ENCODE data around the gene AIRE. TPM values are rescaled to one million over a fixed set of nuclear protein-coding genes. Genes with fewer than 3 reads are reported as not detected.

The AIRE gene
- polyA plus RNA-seq, 1 donor, result 0.15 TPM

DNA sequence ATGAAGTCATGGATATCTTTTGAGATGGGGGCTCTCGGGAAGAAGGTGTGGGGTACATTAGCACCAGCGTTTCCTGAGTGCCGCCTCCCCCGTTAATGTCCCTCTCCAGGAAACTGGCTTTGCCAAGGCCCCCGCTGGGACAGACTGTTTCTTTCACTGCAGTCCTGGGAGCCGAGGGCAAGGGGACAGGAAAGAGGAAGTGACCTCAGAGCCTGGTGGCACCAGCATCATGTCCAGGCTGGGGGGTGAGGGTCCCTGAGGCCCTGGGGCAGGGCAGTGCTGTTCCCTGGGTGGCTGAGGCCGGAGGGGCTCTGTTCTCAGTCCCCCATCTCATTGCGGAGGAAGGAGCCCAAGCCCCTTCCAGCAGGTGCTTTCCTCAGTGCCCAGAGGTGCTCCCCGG, 20.0 kb downstream of the AIRE start:
- no peak for DNase-seq

DNA sequence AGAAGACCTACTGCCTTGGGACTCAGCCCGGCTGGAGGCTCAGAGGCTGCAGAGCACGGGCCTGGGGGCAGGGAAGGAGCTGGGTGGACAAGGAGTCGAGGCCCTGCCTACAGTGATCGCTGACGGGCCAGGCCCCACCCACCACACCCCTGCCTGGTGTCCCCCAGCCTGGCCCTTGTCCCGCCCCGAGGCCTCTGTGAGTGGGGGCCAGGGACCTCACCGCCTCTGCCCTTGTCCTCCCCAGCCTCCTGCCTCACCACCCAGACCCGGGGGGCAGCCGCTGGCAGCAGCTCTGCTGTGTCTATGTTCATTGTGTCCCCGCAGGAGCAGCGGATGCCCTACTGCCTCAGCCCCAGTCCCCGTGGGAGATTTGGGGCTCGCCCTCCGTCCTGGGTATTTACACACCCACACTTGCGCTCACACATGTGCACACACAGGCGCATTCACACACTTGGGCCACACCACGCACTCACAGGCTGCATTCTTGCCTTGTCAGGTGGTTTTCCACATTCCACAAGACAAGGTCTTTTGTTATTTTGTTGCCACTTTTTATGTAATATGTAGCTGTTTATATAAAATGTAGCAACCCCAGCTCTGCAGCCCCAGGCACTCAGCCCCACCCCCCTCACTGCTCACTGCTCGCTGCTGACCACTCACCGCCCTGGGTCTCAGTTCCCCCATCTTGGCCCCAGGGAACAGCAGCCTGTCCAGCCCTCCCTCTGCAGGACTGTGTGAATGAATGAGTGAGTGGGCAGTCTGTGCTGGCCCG, 21.4 kb downstream of the AIRE start:
- no peak for DNase-seq

DNA sequence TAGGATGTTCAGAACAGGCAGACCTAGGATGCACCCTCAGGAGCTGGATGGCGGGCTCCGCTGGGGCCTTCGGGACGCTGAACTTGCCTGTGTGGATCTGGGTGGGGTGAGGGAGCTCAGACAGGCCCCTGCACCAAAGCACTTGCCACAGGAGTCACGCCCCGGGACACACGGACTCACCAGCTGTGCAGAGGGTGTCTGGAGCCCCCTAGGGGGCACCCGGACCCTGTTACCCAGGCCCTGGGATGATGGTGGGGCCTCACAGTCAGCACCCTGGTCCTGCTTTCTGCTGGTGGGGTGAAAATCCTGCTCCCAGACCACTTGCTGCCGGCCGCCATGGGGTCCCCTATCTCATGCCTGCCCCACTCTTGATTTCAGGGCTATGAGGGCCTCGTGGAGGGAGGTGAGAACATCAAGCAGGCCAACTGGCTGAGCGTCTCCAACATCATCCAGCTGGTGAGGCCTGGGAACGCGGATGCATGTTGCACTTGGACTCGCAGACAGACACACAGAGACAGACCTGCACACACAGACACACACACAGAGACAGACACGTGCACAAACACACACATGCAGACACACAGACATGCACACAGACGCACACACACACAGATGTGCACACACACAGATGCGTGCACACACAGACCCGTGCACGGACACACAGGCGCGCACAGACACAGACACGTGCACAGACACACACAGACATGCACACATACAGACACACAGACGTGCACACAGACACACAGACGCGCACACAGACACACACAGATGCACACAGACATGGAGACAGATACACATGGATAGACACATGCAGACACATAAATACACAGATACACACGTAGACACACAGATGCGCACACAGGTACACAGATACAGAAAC, 25.2 kb downstream of the AIRE start:
- DNase-seq, result no peak

DNA sequence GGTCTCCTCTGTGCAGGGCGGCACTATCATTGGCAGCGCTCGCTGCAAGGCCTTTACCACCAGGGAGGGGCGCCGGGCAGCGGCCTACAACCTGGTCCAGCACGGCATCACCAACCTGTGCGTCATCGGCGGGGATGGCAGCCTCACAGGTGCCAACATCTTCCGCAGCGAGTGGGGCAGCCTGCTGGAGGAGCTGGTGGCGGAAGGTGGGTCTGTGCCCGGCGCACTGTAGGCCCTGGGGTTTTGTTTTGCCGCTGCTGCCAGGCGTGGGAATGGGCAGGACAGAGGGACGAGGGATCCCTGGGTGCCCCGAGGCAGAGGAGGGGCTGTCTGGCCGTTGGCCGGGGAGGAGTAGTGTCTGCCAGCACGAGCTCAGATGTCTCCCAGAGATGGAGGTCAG, 26.4 kb downstream of the AIRE start:
- DNase-seq, result no peak

DNA sequence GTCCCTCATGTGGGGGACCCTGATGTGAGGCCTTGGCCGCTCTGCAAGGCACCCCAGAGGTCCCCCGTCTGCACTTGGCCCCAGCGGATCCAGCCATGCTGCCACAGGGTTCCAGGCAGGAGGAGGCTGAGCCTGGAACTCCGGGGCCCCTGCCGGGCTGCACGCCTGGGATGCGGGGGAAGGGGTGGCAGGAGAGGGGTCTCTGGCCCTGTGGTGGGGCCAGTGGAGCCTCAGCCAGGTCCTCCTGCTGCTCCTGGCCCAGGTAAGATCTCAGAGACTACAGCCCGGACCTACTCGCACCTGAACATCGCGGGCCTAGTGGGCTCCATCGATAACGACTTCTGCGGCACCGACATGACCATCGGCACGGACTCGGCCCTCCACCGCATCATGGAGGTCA, 27.0 kb downstream of the AIRE start:
- no peak for DNase-seq

DNA sequence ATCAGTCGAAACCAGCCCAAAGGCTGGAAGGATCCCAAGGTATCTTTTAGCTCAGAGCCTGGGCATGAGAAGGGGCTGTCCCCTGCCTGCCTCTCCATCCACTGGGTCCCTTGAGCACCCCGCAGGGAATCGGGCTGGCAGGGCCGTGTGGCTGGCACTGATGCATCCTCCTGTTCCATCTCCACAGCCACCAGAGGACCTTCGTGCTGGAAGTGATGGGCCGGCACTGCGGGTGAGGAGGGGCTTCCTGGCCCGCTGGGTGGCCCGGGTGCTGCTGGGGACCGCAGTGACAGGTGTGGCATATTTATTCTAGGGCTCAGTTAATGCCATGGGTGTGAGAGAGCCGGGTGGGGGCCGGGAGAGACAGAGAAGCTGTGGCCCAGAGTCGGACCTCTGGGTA, 27.8 kb downstream of the AIRE start:
- no peak for DNase-seq

DNA sequence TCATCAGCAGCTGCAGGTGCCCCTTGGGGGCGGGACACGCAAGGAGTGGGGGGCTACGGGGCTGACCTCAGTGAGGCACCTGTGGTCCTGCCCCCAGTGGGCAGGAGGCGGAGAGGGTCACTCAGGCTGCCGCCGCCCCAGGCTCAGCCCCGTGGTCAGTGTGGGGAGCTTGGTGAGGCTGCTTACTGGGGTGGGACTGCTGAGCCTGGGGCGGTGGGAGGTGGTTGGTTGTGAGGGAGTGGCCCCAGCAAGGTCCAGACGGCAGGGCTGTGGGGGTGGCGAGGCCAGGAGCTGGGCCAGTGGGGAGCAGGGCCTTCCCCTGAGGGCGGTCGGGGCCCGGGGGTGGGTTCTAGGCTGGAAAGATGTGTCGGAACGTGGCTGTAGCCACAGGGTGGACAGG, 28.5 kb downstream of the AIRE start:
- DNase-seq, result no peak

DNA sequence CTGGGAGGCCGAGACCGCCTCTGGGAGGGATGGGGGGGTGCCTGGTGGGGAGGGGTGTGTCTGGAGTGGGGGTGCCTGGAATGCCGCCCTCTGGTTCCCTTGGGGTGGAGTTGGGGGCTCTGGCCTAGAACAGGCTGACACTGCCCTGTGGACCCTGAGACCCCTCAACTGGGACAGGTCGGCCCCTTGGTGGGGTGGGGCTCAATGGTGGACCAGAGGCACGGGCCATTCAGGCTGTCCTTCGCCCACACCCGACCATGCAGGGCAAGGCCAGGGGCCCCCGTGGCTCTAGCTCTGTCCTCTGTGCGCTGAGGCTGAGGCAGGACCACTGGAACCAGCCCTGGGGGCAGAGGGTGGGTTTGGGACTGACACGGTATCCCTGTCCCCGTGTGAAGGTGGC, 28.9 kb downstream of the AIRE start:
- DNase-seq, result no peak

DNA sequence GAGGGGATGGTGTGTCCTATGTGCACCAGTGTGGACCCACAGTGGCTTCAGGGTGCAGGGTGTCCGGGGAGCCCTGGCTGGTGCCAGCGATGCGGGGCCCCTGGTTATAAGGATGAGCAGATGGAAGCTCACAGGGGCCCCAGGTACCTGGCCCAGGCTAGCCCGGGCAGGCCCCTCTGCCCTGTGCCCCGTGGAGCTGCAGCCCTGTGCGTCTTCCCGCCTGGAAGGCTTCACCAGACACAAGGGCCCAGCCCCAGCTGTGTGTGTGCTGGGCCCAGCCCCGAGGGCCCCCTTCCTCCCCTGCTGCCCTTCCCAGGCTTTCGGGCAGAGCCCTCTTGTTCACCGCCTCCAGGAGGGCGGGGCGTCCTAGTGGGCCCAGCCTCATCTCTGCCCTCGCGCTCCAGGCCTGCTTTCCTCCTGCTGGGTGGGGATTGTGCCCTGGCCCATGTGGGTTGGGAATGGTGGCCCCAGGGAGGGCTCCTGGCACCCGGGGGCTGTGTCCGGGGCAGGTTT, 30.1 kb downstream of the AIRE start:
- DNase-seq, result no peak

DNA sequence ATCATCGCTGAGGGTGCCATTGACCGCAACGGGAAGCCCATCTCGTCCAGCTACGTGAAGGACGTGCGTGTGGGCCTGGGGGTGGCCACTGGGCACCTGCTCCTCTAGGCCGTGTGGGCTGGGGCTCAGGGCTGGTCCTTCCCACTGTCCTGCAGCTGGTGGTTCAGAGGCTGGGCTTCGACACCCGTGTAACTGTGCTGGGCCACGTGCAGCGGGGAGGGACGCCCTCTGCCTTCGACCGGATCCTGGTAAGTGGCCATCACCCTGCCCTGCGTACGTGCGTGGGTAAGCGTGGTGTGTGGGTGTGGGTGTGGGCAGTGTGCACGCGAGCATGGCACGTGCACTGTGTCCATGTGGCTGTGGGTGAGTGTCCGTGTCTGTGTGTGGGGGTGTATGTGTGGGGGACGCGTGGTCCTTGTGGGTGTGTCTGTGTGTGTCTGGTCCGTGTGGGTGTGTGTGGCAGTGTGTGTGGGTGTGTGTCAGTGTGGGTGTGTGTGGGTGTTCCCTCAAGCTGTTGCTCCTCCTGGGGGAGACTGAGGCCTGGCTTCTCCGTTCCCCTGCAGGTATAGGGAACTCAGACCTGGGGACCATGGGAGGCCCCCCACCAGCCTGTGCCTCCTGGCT, 30.7 kb downstream of the AIRE start:
- DNase-seq, result no peak

DNA sequence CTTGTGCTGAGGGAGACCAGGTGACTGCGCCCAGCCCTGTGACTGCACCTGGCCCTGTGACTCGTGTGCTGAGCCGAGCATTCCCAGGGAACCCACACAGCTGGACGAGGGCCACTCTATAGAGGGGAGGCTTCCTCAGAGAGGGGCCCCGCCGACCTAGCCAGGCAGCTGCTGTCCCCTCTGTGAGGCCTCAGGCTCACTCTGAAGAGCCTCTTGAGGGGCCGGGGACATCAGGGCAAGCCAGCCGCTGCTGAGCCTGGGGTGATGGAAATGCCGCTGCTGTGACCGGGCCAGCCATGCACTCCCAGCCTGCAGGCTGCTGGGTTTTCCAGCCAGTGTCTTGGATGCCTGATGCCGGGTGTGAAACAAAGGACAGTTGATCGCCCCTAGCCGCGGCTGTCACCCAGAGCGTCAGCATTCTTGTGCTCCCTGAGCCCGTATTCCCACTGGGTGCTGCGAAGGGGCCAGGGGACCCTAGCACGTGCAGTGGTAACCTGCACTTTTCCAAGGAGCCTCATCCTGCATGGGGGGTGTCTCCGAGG, 31.6 kb downstream of the AIRE start:
- DNase-seq, result no peak

DNA sequence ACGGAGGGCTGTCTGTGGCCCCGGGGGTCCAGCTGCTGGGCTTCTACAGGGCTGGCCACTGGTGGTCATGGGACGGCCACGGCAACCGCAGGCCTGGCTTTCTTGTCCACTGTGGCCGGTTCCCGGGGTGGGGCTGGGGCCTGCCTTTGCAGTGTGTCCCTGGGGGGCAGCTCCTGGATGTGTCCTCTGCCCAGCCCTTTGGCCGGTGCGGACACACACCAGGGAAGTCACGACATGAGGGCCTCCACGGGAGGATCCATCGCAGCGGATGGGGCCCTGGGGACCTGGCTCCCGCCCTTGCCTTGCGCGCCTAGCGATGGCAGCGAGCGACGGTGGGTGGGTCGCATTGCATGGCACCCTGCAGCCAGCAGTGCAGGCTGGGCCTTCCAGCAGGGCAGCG, 32.2 kb downstream of the AIRE start:
- DNase-seq, result no peak

DNA sequence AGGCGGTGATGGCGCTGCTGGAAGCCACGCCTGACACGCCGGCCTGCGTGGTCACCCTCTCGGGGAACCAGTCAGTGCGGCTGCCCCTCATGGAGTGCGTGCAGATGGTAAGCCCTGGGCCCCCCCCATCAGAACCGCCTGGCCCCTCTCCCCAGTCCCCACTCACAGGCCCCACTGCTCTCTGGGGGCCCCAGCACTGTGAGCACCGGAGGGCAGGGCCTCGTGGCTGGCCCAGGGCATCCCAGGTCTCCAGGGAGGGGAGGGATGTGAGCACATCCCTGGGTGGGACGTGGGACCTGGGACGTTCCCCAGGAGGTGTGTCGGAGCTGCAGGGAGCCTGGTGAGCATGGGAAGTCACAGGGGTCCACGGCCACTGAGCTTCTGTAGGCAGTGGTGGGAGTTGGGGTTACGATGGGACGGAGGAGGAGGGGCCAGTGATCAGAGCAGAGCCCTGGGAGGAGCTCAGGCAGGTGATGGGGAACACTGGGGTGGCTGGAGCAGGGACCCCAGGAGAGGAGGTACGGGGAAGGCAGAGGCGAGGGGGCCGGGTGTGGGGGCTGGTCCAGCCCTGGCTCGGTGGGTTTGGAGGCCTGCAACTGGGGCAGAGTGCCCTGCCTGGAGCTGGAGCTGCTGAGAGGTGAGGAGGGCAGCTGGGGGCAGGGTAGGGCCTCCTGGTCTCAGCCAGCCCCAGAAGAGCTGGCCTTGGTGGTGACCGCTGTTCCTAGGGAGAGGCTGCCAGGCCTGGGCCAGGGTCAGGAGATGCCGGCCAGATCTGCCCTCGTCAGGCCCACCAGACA, 33.0 kb downstream of the AIRE start:
- DNase-seq, result no peak

DNA sequence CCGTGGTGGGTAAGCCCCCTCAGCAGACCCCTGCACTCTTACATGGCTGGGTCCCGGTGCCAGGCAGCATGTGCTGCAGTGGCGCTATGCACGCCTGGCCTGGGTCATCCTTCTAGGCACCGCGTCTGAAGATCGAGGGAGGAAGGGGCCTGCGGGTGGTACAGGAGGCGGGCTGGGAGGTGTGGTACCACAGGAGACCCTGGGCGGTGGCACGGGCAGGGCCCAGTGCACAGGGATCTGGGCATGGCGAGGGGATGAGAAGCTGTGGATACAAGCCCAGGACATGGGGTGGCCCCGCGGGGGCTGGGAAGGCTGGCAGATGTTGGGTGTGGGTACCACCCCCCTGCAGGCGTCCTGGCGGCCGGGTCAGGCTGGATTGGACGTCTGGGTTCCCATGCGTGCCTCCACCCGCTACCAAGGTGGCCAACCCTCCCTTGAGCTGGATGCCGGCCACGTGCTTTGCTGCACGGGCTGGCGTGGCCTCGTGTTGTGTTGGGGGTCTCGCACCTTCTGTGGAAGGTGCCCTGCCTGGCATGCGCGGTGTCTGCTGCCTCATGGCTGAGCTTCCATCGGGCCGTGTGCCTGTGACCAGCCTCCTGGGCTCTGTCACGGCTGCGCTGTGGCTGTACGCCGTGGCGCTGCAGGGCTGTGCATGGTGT, 33.9 kb downstream of the AIRE start:
- no peak for DNase-seq

DNA sequence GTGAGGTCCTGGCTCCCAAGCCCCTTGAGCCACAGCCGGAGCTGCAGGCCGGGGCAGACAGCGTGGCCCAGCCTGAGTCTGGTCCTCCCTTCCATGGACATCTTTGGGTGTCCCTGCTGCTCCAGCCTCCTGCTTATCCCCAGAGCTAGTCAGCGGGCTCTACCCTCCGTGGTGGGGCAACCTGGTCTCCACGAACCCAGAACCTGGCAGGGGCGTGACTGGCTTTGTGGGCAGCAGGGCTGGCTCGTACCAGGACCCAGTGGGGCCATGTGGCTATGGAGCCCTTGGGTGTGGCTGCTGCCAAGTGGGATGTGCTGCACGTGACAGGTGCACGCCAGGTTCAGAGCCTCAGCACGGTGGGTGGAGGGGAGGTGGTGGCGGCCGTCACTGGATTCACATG, 35.2 kb downstream of the AIRE start:
- DNase-seq, result no peak

DNA sequence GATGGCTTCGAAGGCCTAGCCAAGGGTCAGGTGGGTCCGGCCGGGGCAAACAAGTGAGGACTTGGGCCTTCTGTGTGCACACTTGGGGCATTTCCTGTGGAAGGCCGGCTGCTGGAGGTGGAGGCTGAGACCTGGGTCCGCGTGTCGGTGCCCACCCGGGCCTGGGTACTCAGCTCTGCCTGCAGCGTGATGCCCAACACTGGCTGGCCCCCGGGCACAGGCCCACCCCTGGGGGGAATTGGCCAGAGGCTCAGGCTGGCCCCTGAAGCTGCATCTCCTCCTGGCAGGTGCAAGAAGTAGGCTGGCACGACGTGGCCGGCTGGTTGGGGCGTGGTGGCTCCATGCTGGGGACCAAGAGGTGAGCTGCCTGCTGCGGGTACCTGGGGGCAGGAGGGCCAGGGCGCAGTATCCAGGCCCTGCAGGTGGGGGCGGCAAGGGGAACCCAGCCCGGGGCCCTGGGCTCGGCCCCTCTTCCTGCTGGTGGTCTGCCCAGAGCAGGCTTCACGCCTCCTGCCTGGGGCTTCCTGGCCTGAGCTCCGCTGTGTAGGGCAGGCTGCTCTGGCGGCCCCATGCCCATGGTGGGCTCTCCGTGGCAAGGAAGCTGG, 36.3 kb downstream of the AIRE start:
- DNase-seq, result no peak

DNA sequence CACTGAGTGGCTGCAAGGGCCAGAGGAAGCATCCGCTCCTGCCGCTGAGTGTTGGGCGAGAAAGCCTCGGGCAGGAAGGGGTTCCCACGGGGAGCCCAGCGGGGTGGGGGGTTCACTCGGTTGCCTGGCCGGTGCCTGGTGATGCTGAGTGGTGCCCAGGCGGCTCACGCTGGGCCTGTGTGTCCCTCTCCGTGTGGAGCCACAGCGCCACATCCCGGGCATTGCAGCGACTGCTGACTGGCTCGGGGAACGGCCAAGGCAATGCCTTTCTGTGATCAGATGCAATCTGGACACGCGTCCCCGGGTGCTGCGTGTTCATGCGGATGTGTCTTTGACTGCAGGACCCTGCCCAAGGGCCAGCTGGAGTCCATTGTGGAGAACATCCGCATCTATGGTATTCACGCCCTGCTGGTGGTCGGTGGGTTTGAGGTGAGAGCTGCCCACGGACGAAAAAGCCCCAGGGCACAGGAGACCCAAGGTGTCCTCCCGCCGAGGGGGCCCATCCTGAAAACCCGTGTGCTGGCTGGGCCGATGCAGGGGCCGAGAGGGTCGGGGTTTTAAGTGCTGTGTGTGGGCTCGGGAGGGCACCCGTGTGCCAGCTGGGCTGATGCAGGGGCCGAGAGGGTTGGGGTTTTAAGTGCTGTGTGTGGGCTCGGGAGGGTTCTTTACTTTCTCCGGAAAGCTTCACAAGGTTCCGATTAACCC, 37.1 kb downstream of the AIRE start:
- DNase-seq, result no peak

DNA sequence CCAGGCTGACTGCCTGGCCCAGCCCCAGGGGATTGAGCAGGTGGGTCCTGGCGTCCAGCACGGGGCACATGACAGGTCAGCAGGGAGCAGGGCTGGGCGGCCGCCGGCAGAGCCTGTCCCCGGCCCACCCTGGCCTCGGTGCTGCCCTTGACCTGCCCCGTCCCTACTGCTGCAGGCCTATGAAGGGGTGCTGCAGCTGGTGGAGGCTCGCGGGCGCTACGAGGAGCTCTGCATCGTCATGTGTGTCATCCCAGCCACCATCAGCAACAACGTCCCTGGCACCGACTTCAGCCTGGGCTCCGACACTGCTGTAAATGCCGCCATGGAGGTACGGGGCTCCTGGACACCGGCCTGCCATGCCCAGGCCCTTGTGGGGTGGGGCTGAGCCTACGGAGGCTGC, 37.9 kb downstream of the AIRE start:
- no peak for DNase-seq

DNA sequence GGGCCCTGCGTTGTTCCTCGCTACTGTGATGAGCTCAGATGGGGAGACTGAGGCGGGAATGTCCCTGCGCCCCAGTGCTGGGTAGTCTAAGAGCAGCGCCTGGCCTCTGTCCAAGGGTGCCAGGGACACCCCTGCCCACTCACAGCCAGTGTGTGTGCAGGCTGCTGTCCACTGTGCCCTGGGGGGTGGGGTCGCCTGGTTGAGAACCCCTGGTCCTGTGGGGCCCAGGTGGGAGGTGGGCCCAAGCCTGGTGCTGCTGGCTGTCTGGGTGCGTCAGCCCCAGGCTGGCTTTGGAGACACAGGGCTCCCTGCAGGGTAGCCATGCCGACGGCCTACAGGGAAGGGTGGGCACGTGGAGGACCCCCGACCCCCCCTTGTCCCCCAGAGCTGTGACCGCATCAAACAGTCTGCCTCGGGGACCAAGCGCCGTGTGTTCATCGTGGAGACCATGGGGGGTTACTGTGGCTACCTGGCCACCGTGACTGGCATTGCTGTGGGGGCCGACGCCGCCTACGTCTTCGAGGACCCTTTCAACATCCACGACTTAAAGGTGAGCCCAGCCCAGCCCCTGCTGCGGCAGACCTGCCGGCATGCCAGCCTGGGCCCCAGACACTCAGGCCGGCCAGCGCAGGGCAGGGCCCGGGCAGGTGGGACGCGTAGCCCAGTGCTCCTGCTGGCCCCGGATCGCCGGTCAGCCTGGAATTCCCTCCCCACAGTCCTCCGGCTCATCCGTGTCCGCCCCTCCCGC, 38.6 kb downstream of the AIRE start:
- no peak for DNase-seq

DNA sequence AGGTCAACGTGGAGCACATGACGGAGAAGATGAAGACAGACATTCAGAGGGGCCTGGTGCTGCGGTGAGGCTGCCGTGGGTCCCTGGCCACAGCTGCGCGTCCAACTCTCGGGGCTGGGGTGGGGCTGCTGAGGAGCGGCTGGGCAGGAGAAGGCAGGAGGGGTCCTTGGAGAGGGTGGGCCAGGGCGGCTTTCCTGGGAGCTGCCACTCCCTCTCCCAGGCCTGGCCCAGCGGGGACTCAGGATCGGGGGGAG, 39.1 kb downstream of the AIRE start:
- DNase-seq, result no peak
